Urinary bladder (tissue), 4 donors: ENCODE data around the gene BABAM2. TPM values are rescaled to one million over a fixed set of nuclear protein-coding genes. Genes with fewer than 3 reads are reported as not detected.
"Not testable (repeated sequence)": the region's sequence is repeated elsewhere in the genome, so short reads cannot be mapped to it uniquely, and the experiment has no call there.

Experiments used
- DNase-seq: peaks from one replicate; pipeline ENCODE4 v3.0.0-alpha.2; 2015; ENCODE audit errors: extremely low spot score
- H3K27ac ChIP-seq: one replicate; pipeline ENCODE4 v1.5.1; 2013; ENCODE audit warnings: low read depth, mild to moderate bottlenecking, moderate library complexity
- H3K36me3 ChIP-seq: one replicate; pipeline ENCODE4 v1.6.1; 2013; ENCODE audit warnings: mild to moderate bottlenecking, moderate library complexity; ENCODE audit not compliant: insufficient read depth
- H3K4me1 ChIP-seq: one replicate; pipeline ENCODE4 v1.6.1; 2013; ENCODE audit warnings: mild to moderate bottlenecking, moderate library complexity; ENCODE audit not compliant: insufficient read depth
- H3K4me3 ChIP-seq: one replicate; pipeline ENCODE4 v1.5.1; 2013; ENCODE audit warnings: low read depth, low read length
- whole genome bisulfite sequencing: extraction: QIAGEN DNeasy Blood & Tissue Kit; methylation state at CpG from one replicate; pipeline ENCODE4 v1.1.7; 2013; 5-methylcytosine and 5-hydroxymethylcytosine counted together
- polyA plus RNA-seq: library from polyadenylated mRNA; stranded (reverse); fragments of 200-250 nt; gene quantifications from one replicate; pipeline ENCODE4 v1.2.3, GENCODE V29; 2013
- total RNA-seq: library from RNA; depleted of rRNA; stranded (reverse); fragments of >200 nt; gene quantifications from one replicate; pipeline ENCODE4 v1.2.3, GENCODE V29; 2014
- donor health status: healthy with polysubstance abuse.
- donor health status: healthy.

Gene BABAM2
- total and polyA plus RNA-seq, 2 donors = 37.0 to 40.6 TPM

DNA sequence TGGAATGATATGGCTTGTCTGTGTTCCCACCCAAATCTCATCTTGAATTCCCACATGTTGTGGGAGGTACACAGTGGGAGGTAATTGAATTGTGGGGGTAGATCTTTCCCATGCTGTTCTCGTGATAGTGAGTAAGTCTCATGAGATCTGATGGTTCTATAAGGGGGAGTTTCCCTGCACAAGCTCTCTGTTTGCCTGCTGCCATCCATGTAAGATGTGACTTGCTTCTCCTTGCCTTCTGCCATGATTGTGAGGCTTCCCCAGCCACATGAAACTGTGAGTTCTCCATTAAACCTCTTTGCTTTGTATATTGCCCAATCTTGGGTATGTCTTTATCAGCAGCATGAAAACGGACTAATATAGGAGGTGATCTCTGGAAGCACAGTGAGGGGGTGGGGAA, 78.4 kb downstream of the BABAM2 start:
- H3K27ac ChIP-seq, H3K4me3 ChIP-seq, DNase-seq, H3K36me3 ChIP-seq, H3K4me1 ChIP-seq: not testable (repeated sequence)
- 97% methylated on average over 2 of the region's 2 CpGs for WGBS

GRCh38 chr2:27972311-27972710, 81.8 kb downstream of the BABAM2 start:
- H3K4me3 ChIP-seq = no peak overlapping the region
- no peaks in the 10 kb centered on the region for H3K4me1 ChIP-seq
- DNase-seq = no peak
- 86% methylated on average over 2 of the region's 2 CpGs for WGBS
- no peaks in the 10 kb centered on the region for H3K36me3 ChIP-seq
- no peak overlapping the region for H3K27ac ChIP-seq

DNA sequence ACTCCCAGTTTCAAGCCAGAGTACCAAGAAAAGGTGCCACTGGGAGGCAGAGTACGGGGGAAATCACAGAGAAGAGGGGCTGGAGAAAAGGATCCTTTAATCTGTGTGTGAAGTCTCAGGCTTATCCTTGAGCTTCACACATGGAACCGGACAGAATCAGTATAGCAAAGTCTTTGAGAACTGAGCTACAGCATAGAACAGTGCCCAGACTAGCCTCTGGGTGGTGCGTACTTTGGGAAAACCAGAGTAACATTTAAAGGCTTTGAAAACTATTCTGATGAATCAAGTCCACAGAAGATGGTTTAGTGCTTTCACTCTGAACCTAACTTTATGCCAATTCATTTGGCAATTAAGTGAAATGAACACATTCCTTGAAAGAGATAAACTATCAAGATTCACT, 83.1 kb downstream of the BABAM2 start:
- Histone ChIP-seq H3K4me3 (no peak overlapping the region), H3K36me3 (no peaks in the 10 kb centered on the region), H3K4me1 (no peaks in the 10 kb centered on the region), H3K27ac (no peak overlapping the region)
- no peak for DNase-seq
- WGBS = 79% methylated on average over 3 of the region's 3 CpGs

DNA sequence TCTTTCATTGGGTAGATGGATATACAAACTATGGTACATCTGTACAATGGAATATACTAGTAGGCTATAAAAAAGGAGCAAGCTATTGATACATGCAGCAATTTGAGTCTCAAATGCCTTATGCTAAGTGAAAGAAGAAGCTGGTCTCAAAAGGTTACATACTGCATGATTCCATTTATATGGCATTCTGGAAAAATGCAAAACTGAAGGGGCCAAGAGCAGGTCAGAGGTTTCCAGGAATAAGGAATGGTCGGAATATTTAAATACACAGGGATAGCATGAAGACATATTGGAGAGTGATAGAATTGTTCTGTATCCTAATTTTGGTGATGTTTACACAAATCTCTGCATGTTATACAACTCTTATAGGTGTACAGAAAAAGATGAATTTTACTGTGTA, 85.8 kb downstream of the BABAM2 start:
- DNase-seq = no peak
- WGBS = 96% methylated on average over 1 of the region's 1 CpG

GRCh38 chr2:27977731-27978312, 87.3 kb downstream of the BABAM2 start:
- WGBS = 78% methylated on average over 3 of the region's 3 CpGs
- H3K36me3 ChIP-seq = no peaks in the 10 kb centered on the region
- DNase-seq = no peak
- no peak overlapping the region for H3K4me3 ChIP-seq
- no peaks in the 10 kb centered on the region for H3K4me1 ChIP-seq
- H3K27ac ChIP-seq = no peak overlapping the region

More for the DNA sequence above, 85.8 kb downstream of the BABAM2 start:
- Histone ChIP-seq H3K4me1 (no peaks in the 10 kb centered on the region), H3K4me3 (no peak overlapping the region), H3K36me3 (no peaks in the 10 kb centered on the region), H3K27ac (no peak overlapping the region)

DNA sequence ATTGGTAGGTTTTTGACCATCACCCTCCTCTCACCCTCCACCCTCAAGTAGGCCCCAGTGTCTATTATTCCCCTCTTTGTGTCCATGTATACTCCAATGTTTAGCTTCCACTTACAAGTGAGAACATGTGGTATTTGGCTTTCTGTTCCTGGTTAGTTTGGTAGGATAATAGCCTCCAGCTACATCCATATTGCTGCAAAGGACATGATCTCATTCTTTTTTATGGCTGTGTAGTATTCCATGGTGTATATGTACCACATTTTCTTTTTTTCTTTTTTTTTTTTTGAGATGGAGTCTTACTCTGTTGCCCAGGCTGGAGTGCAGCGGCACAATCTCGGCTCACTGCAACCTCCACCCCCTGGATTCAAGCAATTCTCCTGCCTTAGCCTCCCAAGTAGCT, 88.2 kb downstream of the BABAM2 start:
- H3K36me3 ChIP-seq, H3K4me1 ChIP-seq, H3K27ac ChIP-seq, DNase-seq, H3K4me3 ChIP-seq: not testable (repeated sequence)
- WGBS = 97% methylated on average over 2 of the region's 2 CpGs

DNA sequence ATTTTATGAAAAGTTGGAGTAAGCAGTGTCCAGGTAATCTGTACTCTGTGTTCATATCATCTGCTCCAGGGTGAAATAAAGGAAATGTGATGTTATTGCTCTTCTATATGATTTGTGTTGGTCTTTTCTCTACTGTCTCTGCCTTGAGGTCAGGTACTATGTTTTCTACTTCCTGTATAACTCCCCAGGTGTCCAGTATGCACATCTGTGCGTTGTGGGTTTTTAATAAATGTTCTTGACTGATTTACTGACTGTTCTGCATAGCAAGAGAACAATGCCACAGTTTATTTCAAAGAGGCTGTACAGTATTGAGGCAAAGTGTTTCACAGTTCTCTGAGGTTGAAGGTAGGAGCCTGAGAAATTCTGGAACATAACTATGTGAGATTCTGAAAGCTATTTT, 89.7 kb downstream of the BABAM2 start:
- H3K4me3 ChIP-seq = no peak overlapping the region
- no peaks in the 10 kb centered on the region for H3K36me3 ChIP-seq
- no peak for DNase-seq
- no peak overlapping the region for H3K27ac ChIP-seq
- 53% methylated on average over 1 of the region's 1 CpG for WGBS
- no peaks in the 10 kb centered on the region for H3K4me1 ChIP-seq

DNA sequence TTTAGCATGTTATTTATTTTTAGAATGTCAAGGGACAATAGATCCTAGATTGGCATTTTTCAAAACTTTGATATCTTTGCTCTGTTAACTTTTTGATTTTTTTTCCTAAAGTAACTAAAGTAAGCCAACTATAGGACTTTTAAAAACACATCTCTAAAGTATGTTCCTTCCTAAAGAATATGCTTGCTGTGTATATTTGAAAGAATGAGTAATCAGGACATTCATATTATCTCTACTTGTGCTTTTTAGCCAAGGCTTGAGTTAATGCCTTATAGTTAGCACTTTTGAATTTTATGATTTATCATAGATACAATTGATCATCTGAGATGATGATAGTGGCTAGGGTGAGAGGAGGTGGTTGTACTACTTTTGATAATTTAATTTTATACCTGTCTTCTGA, 93.6 kb downstream of the BABAM2 start:
- no peak for DNase-seq
- no peak overlapping the region for H3K4me3 ChIP-seq
- H3K36me3 ChIP-seq = no peaks in the 10 kb centered on the region
- no peaks in the 10 kb centered on the region for H3K4me1 ChIP-seq
- H3K27ac ChIP-seq = no peak overlapping the region

GRCh38 chr2:27988306-27988705, 97.8 kb downstream of the BABAM2 start:
- no peak for DNase-seq
- no peak overlapping the region for H3K27ac ChIP-seq
- 43% methylated on average over 3 of the region's 3 CpGs for WGBS
- H3K4me3 ChIP-seq = no peak overlapping the region
- H3K36me3 ChIP-seq = no peaks in the 10 kb centered on the region
- H3K4me1 ChIP-seq = no peaks in the 10 kb centered on the region

DNA sequence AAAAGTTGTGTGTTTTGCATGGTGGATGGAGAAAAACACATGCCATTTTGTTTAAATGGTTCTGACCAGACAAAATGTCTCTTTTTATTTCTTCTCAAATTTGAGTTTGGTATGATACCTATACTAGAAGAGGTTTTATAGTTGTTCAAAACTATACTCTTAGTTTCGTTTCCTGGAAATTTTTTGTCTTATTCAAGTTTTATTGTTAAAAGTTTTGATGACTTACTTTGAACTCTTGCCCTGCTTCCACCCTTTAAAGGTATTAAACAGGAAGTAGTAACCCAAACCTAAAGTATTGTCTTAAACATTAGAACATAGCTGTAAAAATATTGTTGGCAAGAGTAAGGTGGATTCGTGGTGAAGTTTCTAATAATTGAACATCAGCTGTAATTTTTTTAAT, 98.2 kb downstream of the BABAM2 start:
- 73% methylated on average over 2 of the region's 2 CpGs for WGBS
- no peak for DNase-seq

GRCh38 chr2:27989149-27989548, 98.6 kb downstream of the BABAM2 start:
- no peaks in the 10 kb centered on the region for H3K4me1 ChIP-seq
- no peaks in the 10 kb centered on the region for H3K36me3 ChIP-seq
- 95% methylated on average over 2 of the region's 2 CpGs for WGBS
- no peak for DNase-seq
- no peak overlapping the region for H3K27ac ChIP-seq
- no peak overlapping the region for H3K4me3 ChIP-seq

More for the DNA sequence above, 98.2 kb downstream of the BABAM2 start:
- Histone ChIP-seq H3K4me3 (no peak overlapping the region), H3K4me1 (no peaks in the 10 kb centered on the region), H3K36me3 (no peaks in the 10 kb centered on the region), H3K27ac (no peak overlapping the region)

DNA sequence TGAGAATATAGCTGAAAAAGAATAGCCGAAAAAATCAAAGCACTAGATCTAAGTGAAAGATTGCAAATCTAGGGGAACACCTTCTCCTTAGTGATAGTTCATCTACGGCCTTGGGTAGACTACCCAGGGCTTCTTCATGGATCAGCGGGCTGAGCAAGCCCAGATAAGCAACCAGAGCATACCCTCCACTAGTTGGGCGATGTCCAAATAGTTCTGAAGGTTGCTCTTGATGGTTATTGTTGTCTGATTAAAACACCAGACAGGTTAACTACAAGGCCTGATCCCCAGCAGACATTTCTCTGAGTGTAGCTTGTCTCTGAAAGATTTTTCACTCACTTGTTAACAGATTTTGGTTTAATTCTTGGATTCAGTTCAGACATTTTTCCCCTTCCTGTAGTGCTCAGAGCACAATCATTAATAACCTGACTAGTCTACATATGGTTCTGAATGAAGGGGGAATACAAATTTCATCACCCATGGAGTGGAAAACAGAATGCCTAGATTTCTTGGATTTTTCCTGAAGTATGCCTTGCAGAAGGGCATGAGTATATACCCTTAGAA, 99.6 kb downstream of the BABAM2 start:
- Histone ChIP-seq H3K4me1 (no peaks in the 10 kb centered on the region), H3K4me3 (no peak overlapping the region), H3K36me3 (no peaks in the 10 kb centered on the region), H3K27ac (no peak overlapping the region)
- DNase-seq = no peak
- 88% methylated on average over 4 of the region's 4 CpGs for WGBS

GRCh38 chr2:27991146-27991545, 100.6 kb downstream of the BABAM2 start:
- 65% methylated on average over 1 of the region's 1 CpG for WGBS

GRCh38 chr2:27992787-27993401, 102.4 kb downstream of the BABAM2 start:
- Histone ChIP-seq H3K27ac (no peak overlapping the region), H3K4me1 (no peaks in the 10 kb centered on the region), H3K4me3 (no peak overlapping the region), H3K36me3 (peaks cover 2% of the 10 kb centered on the region)
- DNase-seq = no peak

More at GRCh38 chr2:27991146-27991545, 100.6 kb downstream of the BABAM2 start:
- Histone ChIP-seq H3K27ac (no peak overlapping the region), H3K36me3 (peaks cover under 1% of the 10 kb centered on the region), H3K4me1 (no peaks in the 10 kb centered on the region), H3K4me3 (no peak overlapping the region)
- peak; percentile 35 for DNase-seq
